Measurements from ENCODE around the gene SLC27A6.
"Not testable (repeated sequence)": the region's sequence is repeated elsewhere in the genome, so short reads cannot be mapped to it uniquely, and the experiment has no call there.

Gene SLC27A6

DNA sequence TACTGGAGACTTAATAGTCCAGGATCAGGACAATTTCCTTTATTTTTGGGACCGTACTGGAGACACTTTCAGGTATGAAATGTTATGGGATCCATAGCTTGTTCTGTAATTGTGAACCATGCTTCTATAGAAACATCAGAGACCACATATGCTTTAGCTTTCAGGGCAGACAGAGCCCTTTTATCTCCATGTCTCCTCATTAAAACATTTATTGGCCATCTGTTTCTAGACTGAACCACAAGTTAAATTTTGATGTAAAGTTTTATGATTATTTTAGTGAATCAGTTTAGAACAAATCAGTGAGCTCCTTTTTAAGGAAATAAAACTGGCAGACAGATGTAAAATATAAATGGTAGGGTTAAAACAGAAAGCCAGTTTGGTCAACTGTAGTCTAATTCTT, 62.0 kb downstream of the SLC27A6 start:
- Histone ChIP-seq H3K9me3 (ENCODE audit: control insufficient read depth, insufficient read depth, low read depth, low read length) (no peaks in the 10 kb centered on the region), H3K4me3 (ENCODE audit: low read depth, low read length) (no peak overlapping the region), H3K36me3 (ENCODE audit: control insufficient read depth in 2 of 2, insufficient read depth in 1 of 2, low read length in 2 of 2) (no peaks in the 10 kb centered on the region), H3K27ac (ENCODE audit: extremely low read depth, low read depth, low read length) (no peak overlapping the region), H3K4me1 (ENCODE audit: control insufficient read depth, insufficient read depth, low read length) (no peaks in the 10 kb centered on the region)
- CTCF ChIA-PET = interaction anchor here (0.7 kb wide), 2 partner anchors 63 to 1105 kb away, joined by 3 read pairs; no protein-coding TSS in a partner anchor
- TF ChIP-seq MZF1 (tag by site-specific recombination; IDR thresholded peaks at IDR 0.05; ENCODE audit: borderline replicate concordance) (no peak), ZNF10 (tag by site-specific recombination; IDR thresholded peaks at IDR 0.05) (no peak), OVOL3 (tag by site-specific recombination; IDR thresholded peaks at IDR 0.05) (no peak), SP7 (tag by site-specific recombination; IDR thresholded peaks at IDR 0.05) (no peak)
- TF ChIP-seq, protein P1, sequence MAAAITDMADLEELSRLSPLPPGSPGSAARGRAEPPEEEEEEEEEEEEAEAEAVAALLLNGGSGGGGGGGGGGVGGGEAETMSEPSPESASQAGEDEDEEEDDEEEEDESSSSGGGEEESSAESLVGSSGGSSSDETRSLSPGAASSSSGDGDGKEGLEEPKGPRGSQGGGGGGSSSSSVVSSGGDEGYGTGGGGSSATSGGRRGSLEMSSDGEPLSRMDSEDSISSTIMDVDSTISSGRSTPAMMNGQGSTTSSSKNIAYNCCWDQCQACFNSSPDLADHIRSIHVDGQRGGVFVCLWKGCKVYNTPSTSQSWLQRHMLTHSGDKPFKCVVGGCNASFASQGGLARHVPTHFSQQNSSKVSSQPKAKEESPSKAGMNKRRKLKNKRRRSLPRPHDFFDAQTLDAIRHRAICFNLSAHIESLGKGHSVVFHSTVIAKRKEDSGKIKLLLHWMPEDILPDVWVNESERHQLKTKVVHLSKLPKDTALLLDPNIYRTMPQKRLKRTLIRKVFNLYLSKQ (tag by site-specific recombination; IDR thresholded peaks at IDR 0.05; ENCODE audit: borderline replicate concordance) = no peak
- TF ChIP-seq, protein P2, sequence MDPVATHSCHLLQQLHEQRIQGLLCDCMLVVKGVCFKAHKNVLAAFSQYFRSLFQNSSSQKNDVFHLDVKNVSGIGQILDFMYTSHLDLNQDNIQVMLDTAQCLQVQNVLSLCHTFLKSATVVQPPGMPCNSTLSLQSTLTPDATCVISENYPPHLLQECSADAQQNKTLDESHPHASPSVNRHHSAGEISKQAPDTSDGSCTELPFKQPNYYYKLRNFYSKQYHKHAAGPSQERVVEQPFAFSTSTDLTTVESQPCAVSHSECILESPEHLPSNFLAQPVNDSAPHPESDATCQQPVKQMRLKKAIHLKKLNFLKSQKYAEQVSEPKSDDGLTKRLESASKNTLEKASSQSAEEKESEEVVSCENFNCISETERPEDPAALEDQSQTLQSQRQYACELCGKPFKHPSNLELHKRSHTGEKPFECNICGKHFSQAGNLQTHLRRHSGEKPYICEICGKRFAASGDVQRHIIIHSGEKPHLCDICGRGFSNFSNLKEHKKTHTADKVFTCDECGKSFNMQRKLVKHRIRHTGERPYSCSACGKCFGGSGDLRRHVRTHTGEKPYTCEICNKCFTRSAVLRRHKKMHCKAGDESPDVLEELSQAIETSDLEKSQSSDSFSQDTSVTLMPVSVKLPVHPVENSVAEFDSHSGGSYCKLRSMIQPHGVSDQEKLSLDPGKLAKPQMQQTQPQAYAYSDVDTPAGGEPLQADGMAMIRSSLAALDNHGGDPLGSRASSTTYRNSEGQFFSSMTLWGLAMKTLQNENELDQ (tag by site-specific recombination; IDR thresholded peaks at IDR 0.05; ENCODE audit: low read depth) = no peak
- POLR2A ChIA-PET = no interaction called here

DNA sequence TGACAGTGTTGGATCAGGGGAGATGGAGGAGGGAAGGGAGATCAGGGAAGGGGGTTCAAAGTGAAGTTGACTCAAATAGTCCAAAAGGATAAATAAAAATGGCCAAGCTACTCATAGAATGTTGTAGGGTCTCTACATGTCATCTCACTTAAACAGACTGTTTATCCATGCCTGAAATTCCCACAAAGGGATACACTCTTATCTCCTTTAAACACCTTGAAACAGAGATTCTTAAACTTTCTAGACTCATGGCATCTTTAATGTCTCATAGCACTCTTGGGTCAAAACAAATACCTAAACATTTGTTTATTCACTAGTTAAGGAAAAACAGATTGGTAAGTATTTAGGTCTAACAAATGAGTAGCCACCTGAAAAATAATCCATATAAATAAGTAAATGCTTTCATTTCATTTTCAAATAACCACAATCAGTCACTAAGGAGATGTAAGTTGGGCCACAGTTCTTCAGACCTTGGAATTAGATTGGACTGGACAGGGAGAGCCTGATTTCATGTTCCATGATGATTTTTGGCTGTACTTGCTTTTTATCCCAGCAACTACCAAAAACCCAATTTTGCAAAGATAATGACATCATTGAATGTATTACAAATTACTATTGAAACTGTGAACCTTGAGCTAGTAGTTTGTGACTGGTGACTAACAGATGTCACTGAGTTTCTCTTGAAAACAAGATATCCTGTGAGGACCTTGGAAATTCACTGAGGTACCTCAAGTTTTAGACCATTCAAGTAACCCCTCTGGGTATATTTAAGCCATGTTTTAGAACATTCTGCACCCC, 66.8 kb downstream of the SLC27A6 start:
- ChIA-PET POLR2A (no interaction called here), CTCF (no interaction called here)
- TF ChIP-seq, protein P3, sequence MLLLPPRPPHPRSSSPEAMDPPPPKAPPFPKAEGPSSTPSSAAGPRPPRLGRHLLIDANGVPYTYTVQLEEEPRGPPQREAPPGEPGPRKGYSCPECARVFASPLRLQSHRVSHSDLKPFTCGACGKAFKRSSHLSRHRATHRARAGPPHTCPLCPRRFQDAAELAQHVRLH (tag by site-specific recombination; IDR thresholded peaks at IDR 0.05) = no peak
- TF ChIP-seq, protein P4, sequence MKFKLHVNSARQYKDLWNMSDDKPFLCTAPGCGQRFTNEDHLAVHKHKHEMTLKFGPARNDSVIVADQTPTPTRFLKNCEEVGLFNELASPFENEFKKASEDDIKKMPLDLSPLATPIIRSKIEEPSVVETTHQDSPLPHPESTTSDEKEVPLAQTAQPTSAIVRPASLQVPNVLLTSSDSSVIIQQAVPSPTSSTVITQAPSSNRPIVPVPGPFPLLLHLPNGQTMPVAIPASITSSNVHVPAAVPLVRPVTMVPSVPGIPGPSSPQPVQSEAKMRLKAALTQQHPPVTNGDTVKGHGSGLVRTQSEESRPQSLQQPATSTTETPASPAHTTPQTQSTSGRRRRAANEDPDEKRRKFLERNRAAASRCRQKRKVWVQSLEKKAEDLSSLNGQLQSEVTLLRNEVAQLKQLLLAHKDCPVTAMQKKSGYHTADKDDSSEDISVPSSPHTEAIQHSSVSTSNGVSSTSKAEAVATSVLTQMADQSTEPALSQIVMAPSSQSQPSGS (tag by site-specific recombination; IDR thresholded peaks at IDR 0.05; ENCODE audit: low read depth) = peak; percentile 66; the same call in 1 of the 2 replicates
- TF ChIP-seq, protein P5, sequence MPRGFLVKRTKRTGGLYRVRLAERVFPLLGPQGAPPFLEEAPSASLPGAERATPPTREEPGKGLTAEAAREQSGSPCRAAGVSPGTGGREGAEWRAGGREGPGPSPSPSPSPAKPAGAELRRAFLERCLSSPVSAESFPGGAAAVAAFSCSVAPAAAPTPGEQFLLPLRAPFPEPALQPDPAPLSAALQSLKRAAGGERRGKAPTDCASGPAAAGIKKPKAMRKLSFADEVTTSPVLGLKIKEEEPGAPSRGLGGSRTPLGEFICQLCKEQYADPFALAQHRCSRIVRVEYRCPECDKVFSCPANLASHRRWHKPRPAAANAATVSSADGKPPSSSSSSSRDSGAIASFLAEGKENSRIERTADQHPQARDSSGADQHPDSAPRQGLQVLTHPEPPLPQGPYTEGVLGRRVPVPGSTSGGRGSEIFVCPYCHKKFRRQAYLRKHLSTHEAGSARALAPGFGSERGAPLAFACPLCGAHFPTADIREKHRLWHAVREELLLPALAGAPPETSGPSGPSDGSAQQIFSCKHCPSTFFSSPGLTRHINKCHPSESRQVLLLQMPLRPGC (tag by site-specific recombination; IDR thresholded peaks at IDR 0.05) = no peak
- no peak overlapping the region for H3K4me3 ChIP-seq (ENCODE audit: low read depth, low read length)
- no peaks in the 10 kb centered on the region for H3K4me1 ChIP-seq (ENCODE audit: control insufficient read depth, insufficient read depth, low read length)
- no peaks in the 10 kb centered on the region for H3K36me3 ChIP-seq (ENCODE audit: control insufficient read depth in 2 of 2, insufficient read depth in 1 of 2, low read length in 2 of 2)
- no peaks in the 10 kb centered on the region for H3K9me3 ChIP-seq (ENCODE audit: control insufficient read depth, insufficient read depth, low read depth, low read length)
- no peak overlapping the region for H3K27ac ChIP-seq (ENCODE audit: extremely low read depth, low read depth, low read length)

DNA sequence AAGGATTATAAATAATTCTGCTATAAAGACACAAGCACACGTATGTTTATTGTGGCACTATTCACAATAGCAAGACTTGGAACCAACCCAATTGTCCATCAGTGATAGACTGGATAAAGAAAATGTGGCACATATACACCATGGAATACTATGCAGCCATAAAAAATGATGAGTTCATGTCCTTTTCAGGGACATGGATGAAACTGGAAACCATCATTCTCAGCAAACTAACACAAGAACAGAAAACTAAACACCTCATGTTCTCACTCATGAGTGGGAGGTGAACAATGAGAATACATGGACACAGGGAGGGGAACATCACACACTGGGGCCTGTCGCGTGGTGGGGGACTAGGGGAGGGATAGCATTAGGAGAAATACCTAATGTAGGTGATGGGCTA, 71.0 kb downstream of the SLC27A6 start:
- H3K4me1 ChIP-seq (ENCODE audit: control insufficient read depth, insufficient read depth, low read length); H3K36me3 ChIP-seq (ENCODE audit: control insufficient read depth in 2 of 2, insufficient read depth in 1 of 2, low read length in 2 of 2); POLR2A ChIA-PET; H3K27ac ChIP-seq (ENCODE audit: extremely low read depth, low read depth, low read length); CTCF ChIA-PET; H3K9me3 ChIP-seq (ENCODE audit: control insufficient read depth, insufficient read depth, low read depth, low read length); H3K4me3 ChIP-seq (ENCODE audit: low read depth, low read length): not testable (repeated sequence)
- peak; percentile 76 for TF ChIP-seq ZNF146 (tag by site-specific recombination; IDR thresholded peaks at IDR 0.05)

All from HEK293 (cell line).